Common myeloid progenitor, CD34-positive (primary cell): ENCODE results near the gene THRB.

Source experiments
- CTCF ChIA-PET: fragments of 350-600 bp; sonication (Branson Sonifier 250); formaldehyde crosslinking; loops from one replicate; lab custom pipeline; 2021; ENCODE audit warnings: antibody characterized with exemption; lab: Charles Lee
- POLR2A ChIA-PET: fragments of 350-600 bp; sonication (Branson Sonifier 250); formaldehyde crosslinking; loops from one replicate; lab custom pipeline; 2021; ENCODE audit warnings: antibody characterized with exemption; lab: Charles Lee
- DNase-seq, 3 donors: peaks; one replicate each; pipeline versions ENCODE4 v3.0.0 to v3.0.0-alpha.2; 2013
- H3K27ac ChIP-seq, 2 experiments: 1 replicate in 1 of 2; 2 replicates in 1 of 2; pipeline ENCODE4 v1.7.0; 2013; ENCODE audit warnings: inconsistent platforms in 2 of 2, low read length in 2 of 2, mild to moderate bottlenecking in 2 of 2, low read depth in 1 of 2, moderate library complexity in 1 of 2; ENCODE audit not compliant: severe bottlenecking in 2 of 2, insufficient read depth in 1 of 2, poor library complexity in 1 of 2
- H3K27me3 ChIP-seq, 5 experiments: replicated peaks in 2 of 5; 1 replicate in 3 of 5; 2 replicates in 2 of 5; pipeline versions ENCODE4 v1.6.1 to v1.7.0; 2013; ENCODE audit warnings: low read length in 4 of 5, mild to moderate bottlenecking in 2 of 5, moderate library complexity in 2 of 5, inconsistent platforms in 1 of 5; ENCODE audit not compliant: insufficient read depth in 5 of 5, control insufficient read depth in 4 of 5
- H3K36me3 ChIP-seq, 4 experiments: 1 replicate in 2 of 4; 2 replicates in 2 of 4; pipeline versions ENCODE4 v1.6.1 to v1.7.0; 2013; ENCODE audit warnings: low read length in 3 of 4, control low read depth in 1 of 4, mild to moderate bottlenecking in 1 of 4; ENCODE audit not compliant: control insufficient read depth in 4 of 4, insufficient read depth in 4 of 4
- H3K4me1 ChIP-seq, 4 experiments: 1 replicate in 3 of 4; 2 replicates in 1 of 4; pipeline versions ENCODE4 v1.6.1 to v1.7.1; 2013; ENCODE audit warnings: low read length in 3 of 4, mild to moderate bottlenecking in 3 of 4, control low read depth in 1 of 4, inconsistent platforms in 1 of 4, moderate library complexity in 1 of 4; ENCODE audit not compliant: control insufficient read depth in 4 of 4, insufficient read depth in 4 of 4; ENCODE audit errors: control extremely low read depth in 1 of 4
- H3K4me3 ChIP-seq, 7 experiments: 1 replicate in 4 of 7; 2 replicates in 3 of 7; pipeline versions ENCODE4 v1.5.1 to v1.7.0; 2013; ENCODE audit warnings: mild to moderate bottlenecking in 7 of 7, low read length in 6 of 7, moderate library complexity in 6 of 7, inconsistent platforms in 2 of 7, low read depth in 2 of 7, control low read depth in 1 of 7; ENCODE audit not compliant: insufficient read depth in 4 of 7, control insufficient read depth in 1 of 7; ENCODE audit errors: extremely low read depth in 1 of 7
- H3K9me3 ChIP-seq, 5 experiments: 1 replicate in 4 of 5; 2 replicates in 1 of 5; pipeline versions ENCODE4 v1.6.1 to v1.7.1; 2013; ENCODE audit warnings: low read length in 4 of 5, mild to moderate bottlenecking in 2 of 5, inconsistent platforms in 1 of 5, low read depth in 1 of 5, moderate library complexity in 1 of 5; ENCODE audit not compliant: control insufficient read depth in 4 of 5, insufficient read depth in 2 of 5; ENCODE audit errors: control extremely low read depth in 1 of 5
- WGBS: methylation state at CpG from one replicate; pipeline ENCODE4 v1.1.5; 2013; ENCODE audit not compliant: insufficient coverage; 5-methylcytosine and 5-hydroxymethylcytosine counted together

The THRB gene

DNA sequence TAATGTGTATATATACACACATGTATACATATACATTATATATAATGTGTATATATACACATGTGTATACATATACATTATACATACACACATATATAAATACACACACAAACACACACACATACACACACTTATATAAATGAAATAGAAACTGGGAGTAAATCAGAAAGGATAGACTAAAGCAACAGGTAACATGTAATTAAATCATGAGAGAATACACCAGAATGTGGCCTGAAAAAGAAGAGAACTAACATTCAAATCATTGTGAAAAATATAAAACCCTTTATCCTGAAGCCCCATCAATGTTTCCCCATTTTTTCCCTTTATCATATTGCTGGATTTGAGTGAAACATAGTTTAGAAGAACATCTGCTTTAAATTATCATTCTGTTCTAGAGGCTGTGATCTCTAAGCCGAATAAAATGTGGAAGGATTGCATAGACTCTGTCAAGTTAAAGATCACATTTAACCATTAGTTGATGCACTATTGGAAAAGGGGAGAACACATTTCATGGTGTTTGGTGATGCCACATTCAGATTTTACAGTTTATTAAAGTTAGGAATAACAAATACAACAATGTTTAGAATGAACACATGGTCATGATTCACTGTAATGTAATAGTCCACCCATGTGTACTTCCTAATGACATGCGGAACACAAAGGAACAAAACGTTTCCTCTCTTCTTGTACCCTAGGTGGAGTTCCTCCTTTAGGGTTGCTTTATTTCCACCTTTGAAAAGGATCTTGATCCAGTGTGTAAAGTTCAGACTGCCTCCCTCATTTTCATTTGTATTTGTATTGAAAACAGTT is 12.5 kb upstream of the THRB start:
- H3K27ac ChIP-seq = no peak overlapping the region
- peaks cover 7 to 19% (median 14%) of the 10 kb centered on the region in 4 experiments for H3K4me1 ChIP-seq
- no peaks in the 10 kb centered on the region for H3K36me3 ChIP-seq
- no peak overlapping the region for H3K4me3 ChIP-seq
- DNase-seq = no peak
- no peaks in the 10 kb centered on the region for H3K27me3 ChIP-seq
- no peaks in the 10 kb centered on the region for H3K9me3 ChIP-seq
- ChIA-PET POLR2A (no interaction called here), CTCF (no interaction called here)
- 100% methylated on average over 1 of the region's 3 CpGs for WGBS

DNA sequence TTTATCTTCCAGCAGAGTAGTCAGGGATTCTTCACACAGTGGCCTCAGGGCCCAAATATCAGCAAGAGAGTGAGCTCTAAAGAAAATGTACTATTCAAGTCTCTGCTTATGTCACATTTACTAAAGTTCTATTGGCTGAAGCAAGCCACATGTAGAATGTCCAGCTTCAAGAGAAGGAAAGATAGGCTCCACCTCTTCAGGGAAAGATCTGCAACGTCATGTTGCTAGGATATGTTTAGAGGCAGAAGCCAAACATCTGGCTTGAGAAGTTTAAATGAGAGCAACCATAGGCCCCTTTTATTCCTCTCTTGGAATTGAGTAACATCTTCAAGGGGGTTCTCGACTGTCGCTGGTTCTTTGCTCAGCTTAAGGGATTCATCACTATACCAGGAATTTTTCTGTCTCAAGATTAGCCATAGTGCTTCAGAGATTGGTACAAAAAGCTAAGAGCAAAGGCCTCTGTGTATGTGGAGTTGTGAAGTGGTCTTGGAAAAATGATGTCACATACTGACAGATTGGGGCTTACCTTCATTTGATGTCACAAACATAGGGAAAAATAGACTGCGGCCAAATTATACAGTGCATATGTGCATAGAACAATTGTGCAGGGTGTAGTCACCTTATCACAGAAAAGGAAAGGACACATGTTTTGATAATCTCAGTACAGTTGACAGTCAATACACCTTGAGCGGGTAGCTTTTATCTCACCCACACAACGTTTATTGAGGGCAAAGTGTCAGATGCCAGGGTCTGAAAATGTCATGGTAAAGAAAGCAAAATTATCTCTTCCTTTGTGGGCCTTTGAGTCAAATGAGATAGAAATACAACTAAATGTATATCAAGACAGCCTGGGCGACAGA is 11.3 kb upstream of the THRB start:
- DNase-seq = peak in 1 of 3 donors; percentile 38

DNA sequence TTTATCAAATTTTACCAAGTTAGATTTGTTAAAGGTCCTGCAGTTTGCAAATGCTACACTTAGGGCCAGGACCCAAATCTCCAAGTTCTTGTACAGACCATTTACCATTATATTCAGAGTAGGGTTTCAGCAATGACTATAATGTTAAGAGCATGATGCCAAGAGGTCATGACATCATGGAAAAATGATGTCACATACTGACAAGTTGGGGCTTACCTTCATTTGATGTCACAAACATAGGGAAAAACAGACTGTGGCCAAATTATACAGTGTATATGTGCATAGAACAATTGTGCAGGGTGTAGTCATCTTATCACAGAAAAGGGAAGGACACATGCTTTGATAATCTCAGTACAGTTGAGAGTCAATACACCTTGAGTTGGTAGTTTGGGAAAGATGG is 10.1 kb upstream of the THRB start:
- no peaks in the 10 kb centered on the region for H3K9me3 ChIP-seq
- ChIA-PET CTCF (interaction anchor here (0.7 to 1.9 kb wide), 3 partner anchors 9 to 84 kb away, joined by 3 to 7 read pairs (median 4); no protein-coding TSS in a partner anchor), POLR2A (no interaction called here)
- no peaks in the 10 kb centered on the region for H3K27me3 ChIP-seq
- no peaks in the 10 kb centered on the region for H3K36me3 ChIP-seq
- H3K4me1 ChIP-seq = peaks cover 7 to 22% (median 15%) of the 10 kb centered on the region in 4 experiments
- peak in 1 of 3 donors; percentile 25 for DNase-seq
- H3K4me3 ChIP-seq = no peak overlapping the region
- no peak overlapping the region for H3K27ac ChIP-seq

More for the DNA sequence above, 11.3 kb upstream of the THRB start:
- 81% methylated on average over 3 of the region's 7 CpGs for WGBS
- Histone ChIP-seq H3K36me3 (no peaks in the 10 kb centered on the region), H3K27me3 (no peaks in the 10 kb centered on the region), H3K27ac (no peak overlapping the region), H3K9me3 (no peaks in the 10 kb centered on the region), H3K4me3 (no peak overlapping the region), H3K4me1 (peaks cover 7 to 22% (median 15%) of the 10 kb centered on the region in 4 experiments)
- POLR2A ChIA-PET = interaction anchor here (0.6 kb wide), 1 partner anchor 1265 kb away, joined by 3 read pairs; no protein-coding TSS in a partner anchor
- CTCF ChIA-PET = interaction anchor here (0.8 to 1.3 kb wide), 3 partner anchors 10 to 173 kb away, joined by 3 to 4 read pairs (median 3); no protein-coding TSS in a partner anchor

DNA sequence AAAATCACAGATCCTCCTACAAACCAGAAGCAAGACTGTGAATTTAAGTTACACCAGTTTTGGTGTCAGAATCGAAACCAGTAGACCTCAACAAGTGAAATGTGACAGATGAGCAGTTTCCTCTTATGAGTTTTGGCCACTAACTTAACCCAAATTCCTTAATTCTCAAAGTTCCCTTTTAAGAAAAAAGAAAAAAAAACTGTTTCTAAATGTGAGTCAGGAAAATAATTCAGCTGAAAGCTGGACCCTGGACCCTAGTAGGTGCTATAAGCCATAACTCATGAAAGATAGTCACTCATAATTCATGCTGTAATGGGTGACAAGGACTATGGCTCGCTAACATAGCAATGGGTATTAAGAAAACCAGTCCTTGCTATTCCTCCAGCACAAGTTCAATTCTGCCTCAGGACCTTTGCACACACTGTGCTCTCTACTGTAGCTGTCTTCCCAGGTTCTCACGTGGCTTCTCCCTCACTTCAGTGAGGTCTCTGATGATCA is 9.0 kb upstream of the THRB start:
- Histone ChIP-seq H3K4me1 (peaks cover 7 to 22% (median 15%) of the 10 kb centered on the region in 4 experiments), H3K27me3 (no peaks in the 10 kb centered on the region), H3K27ac (no peak overlapping the region), H3K4me3 (no peak overlapping the region), H3K36me3 (no peaks in the 10 kb centered on the region), H3K9me3 (no peaks in the 10 kb centered on the region)
- ChIA-PET POLR2A (no interaction called here), CTCF (interaction anchor here (0.7 to 1.9 kb wide), 3 partner anchors 10 to 179 kb away, joined by 3 to 7 read pairs (median 4); no protein-coding TSS in a partner anchor)
- peak; percentile 54 to 86 (median 80) for DNase-seq
- WGBS = 100% methylated on average over 2 of the region's 3 CpGs

DNA sequence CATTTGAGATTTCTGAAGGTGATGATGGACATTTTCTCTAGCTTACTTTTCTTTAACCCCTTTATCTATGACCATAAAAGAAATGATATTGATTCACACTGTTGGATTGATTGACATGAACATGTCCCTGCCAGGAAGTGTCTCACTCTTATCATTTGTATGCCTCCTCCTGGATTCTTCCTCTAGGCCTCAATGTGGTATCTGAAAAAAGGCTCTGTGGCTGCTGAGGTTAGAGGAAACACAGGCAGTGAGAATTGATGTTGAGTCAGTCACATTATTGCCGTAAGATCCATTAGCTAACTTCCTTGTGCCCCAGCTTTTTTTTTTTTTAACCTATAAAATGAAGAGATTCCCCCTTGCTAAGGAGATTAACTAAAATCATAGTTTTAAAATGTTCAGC is 8.0 kb upstream of the THRB start:
- ChIA-PET POLR2A (no interaction called here), CTCF (interaction anchor here (0.7 to 1.6 kb wide), 4 partner anchors 18 to 184 kb away, joined by 3 to 4 read pairs (median 4); no protein-coding TSS in a partner anchor)
- Histone ChIP-seq H3K27me3 (no peaks in the 10 kb centered on the region), H3K27ac (no peak overlapping the region), H3K36me3 (no peaks in the 10 kb centered on the region), H3K4me1 (peaks cover 7 to 24% (median 16%) of the 10 kb centered on the region in 4 experiments), H3K4me3 (peak overlapping the region in 1 of 7 experiments; percentile 17), H3K9me3 (no peaks in the 10 kb centered on the region)
- no CpG with 5 or more reads among the region's 1 CpG for WGBS
- DNase-seq = peak; percentile 87 to 94 (median 90)

DNA sequence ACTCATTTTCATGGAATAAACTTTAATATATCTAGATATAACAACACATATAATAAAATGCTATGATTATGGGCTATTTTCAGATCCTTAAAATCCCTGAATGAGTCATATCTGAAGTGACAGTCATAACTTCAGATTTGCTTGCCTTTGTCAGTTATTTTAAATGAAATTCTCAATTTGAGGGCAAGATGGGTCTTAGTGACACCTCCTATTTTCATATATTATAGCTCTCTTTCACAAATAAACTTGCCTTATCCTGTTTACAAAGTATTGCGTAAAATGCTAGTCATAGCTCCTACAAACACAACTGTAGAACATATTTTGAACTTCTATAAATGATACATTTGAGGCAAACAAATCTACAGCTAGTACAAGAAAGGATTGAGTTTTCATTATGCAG is 6.2 kb upstream of the THRB start:
- Histone ChIP-seq H3K4me3 (no peak overlapping the region), H3K36me3 (no peaks in the 10 kb centered on the region), H3K27me3 (peaks cover 0 to 2% (median 0%) of the 10 kb centered on the region in 5 experiments), H3K4me1 (peaks cover 10 to 36% (median 19%) of the 10 kb centered on the region in 4 experiments), H3K27ac (no peak overlapping the region), H3K9me3 (no peaks in the 10 kb centered on the region)
- no CpG with 5 or more reads among the region's 1 CpG for WGBS
- POLR2A ChIA-PET = no interaction called here
- DNase-seq = no peak
- CTCF ChIA-PET = interaction anchor here (1.1 to 1.2 kb wide), 3 partner anchors 74 to 142 kb away, joined by 3 to 4 read pairs (median 3); no protein-coding TSS in a partner anchor
